ENCODE data around the gene TRIM8.

DNA sequence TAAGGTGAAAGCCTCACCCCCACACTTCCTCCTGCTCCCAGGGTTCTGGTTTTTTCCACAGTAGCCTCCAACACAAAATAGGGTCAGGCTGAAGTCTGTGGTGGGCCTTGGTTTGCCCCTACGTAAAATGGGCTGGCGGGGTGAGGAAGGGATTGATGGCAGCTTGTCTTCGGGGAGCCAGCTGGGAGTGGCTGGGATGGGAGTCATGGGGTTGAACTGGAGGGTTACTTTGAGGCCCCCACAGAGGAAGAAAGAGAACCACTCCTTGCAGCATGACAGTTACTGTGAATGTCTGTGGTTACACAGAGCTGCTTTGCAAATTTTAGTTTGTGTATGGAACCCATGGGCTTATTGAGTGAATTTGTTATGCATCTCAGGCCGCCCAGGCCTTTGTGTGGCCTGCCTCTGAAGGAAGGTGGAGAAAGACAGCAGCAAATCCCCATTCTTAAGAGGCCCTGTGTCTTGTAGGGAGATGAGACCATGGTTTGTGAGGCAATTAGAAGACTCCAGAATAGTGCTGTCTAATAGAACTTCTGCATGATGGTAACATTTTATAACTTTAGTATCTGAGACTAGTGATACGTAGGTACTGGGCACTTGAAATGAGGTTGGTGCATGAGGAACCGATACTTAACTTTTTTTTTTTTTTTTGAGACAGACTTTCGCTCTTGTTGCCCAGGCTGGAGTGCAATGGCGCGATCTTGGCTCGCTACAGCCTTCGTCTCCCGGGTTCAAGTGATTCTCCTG is 8.1 kb downstream of the TRIM8 start:
- TF ChIP-seq, protein P1, sequence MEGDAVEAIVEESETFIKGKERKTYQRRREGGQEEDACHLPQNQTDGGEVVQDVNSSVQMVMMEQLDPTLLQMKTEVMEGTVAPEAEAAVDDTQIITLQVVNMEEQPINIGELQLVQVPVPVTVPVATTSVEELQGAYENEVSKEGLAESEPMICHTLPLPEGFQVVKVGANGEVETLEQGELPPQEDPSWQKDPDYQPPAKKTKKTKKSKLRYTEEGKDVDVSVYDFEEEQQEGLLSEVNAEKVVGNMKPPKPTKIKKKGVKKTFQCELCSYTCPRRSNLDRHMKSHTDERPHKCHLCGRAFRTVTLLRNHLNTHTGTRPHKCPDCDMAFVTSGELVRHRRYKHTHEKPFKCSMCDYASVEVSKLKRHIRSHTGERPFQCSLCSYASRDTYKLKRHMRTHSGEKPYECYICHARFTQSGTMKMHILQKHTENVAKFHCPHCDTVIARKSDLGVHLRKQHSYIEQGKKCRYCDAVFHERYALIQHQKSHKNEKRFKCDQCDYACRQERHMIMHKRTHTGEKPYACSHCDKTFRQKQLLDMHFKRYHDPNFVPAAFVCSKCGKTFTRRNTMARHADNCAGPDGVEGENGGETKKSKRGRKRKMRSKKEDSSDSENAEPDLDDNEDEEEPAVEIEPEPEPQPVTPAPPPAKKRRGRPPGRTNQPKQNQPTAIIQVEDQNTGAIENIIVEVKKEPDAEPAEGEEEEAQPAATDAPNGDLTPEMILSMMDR (IDR thresholded peaks at IDR 0.05): no peak
- no peak for TF ChIP-seq POLR2A (IDR thresholded peaks at IDR 0.05)
